Body of pancreas (tissue), 4 donors: ENCODE measurements around the gene USP17L22. TPM values are rescaled to one million over a fixed set of nuclear protein-coding genes. Genes with fewer than 3 reads are reported as not detected.
"Not testable (repeated sequence)": the region's sequence is repeated elsewhere in the genome, so short reads cannot be mapped to it uniquely, and the experiment has no call there.

Source experiments
- ATAC-seq: fragments of 150-250 bp; one replicate; pipeline ENCODE4 v1.9.1; 2016
- DNase-seq, 4 donors: peaks; one replicate each; pipeline ENCODE4 v3.0.0-alpha.2; 2019
- H3K27ac ChIP-seq, 4 donors: fragments of 200-600 bp; sonication (generic); 1 replicate in 3 of 4; 2 replicates in 1 of 4; pipeline versions ENCODE4 v1.5.1 to v1.6.1; 2016 to 2019; ENCODE audit warnings: mild to moderate bottlenecking in 1 of 4, mixed read lengths in 1 of 4, moderate library complexity in 1 of 4
- H3K27me3 ChIP-seq, 2 donors: fragments of 200-600 bp; sonication (generic); one replicate each; pipeline ENCODE4 v1.6.0; 2016; ENCODE audit warnings: mild to moderate bottlenecking in 1 of 2
- H3K36me3 ChIP-seq, 2 donors: fragments of 200-600 bp; sonication (generic); replicated peaks in 1 of 2; 2 replicates each; pipeline ENCODE4 v1.5.1; 2016; ENCODE audit warnings: low read depth in 2 of 2; ENCODE audit not compliant: insufficient read depth in 1 of 2
- H3K4me1 ChIP-seq: fragments of 200-600 bp; sonication (generic); one replicate; pipeline ENCODE4 v1.6.0; 2016
- H3K4me3 ChIP-seq, 2 donors: fragments of 200-600 bp; sonication (generic); 1 replicate in 1 of 2; 2 replicates in 1 of 2; pipeline ENCODE4 v1.5.1; 2016 to 2019
- H3K9me3 ChIP-seq, 3 donors: fragments of 200-600 bp; sonication (generic); 1 replicate in 2 of 3; 2 replicates in 1 of 3; pipeline ENCODE4 v1.5.1; 2016
- WGBS, 2 donors: methylation state at CpG; one replicate each; pipeline ENCODE4 v1.1.5; 2017; 5-methylcytosine and 5-hydroxymethylcytosine counted together
- intact Hi-C: fragments of 100-400 bp; cut with DNase I; formaldehyde crosslinking; loops from one replicate; pipeline ENCODE4 v1.15.1; 2023
- total RNA-seq, 2 donors: library from RNA; depleted of rRNA; stranded (reverse); fragments of >200 nt; gene quantifications; one replicate each; pipeline ENCODE4 v1.1.0, GENCODE V29; 2016

The USP17L22 gene
- total RNA-seq, 2 donors from 2014 or later = not detected

GRCh38 chr4:9271719-9272118, 4.3 kb downstream of the USP17L22 start:
- H3K4me1 ChIP-seq, H3K27ac ChIP-seq, H3K27me3 ChIP-seq, H3K4me3 ChIP-seq, intact Hi-C loops, H3K36me3 ChIP-seq, ATAC-seq, H3K9me3 ChIP-seq: not testable (repeated sequence)
- peak; percentile 26 to 48 (median 36) for DNase-seq
- 72 to 77% methylated on average over 8 of the region's 10 CpGs for WGBS, 2 donors

Other genes starting within 250 kb of the USP17L22 start
- gene FAM90A26, start 97.2 kb upstream of the USP17L22 start, total RNA-seq = not detected
- gene USP17L10, start 57.0 kb upstream of the USP17L22 start, total RNA-seq = not detected
- not detected for gene USP17L11, start 52.2 kb upstream of the USP17L22 start, total RNA-seq
- gene USP17L12, start 47.5 kb upstream of the USP17L22 start, total RNA-seq = not detected
- not detected for gene USP17L13, start 42.7 kb upstream of the USP17L22 start, total RNA-seq
- not detected for gene USP17L15, start 33.2 kb upstream of the USP17L22 start, total RNA-seq
- not detected for gene USP17L17, start 23.7 kb upstream of the USP17L22 start, total RNA-seq
- gene USP17L18, start 19.0 kb upstream of the USP17L22 start, total RNA-seq = not detected
- not detected for gene USP17L19, start 14.2 kb upstream of the USP17L22 start, total RNA-seq
- not detected for gene USP17L20, start 9.5 kb upstream of the USP17L22 start, total RNA-seq
- gene USP17L21, start 4.7 kb upstream of the USP17L22 start, total RNA-seq = not detected
- gene USP17L24, start 57.5 kb downstream of the USP17L22 start, total RNA-seq = not detected
- not detected for gene USP17L25, start 62.3 kb downstream of the USP17L22 start, total RNA-seq
- gene USP17L26, start 67.0 kb downstream of the USP17L22 start, total RNA-seq = not detected
- not detected for gene USP17L5, start 71.8 kb downstream of the USP17L22 start, total RNA-seq
- not detected for gene USP17L27, start 76.5 kb downstream of the USP17L22 start, total RNA-seq
- gene USP17L28, start 81.3 kb downstream of the USP17L22 start, total RNA-seq = not detected
- gene USP17L29, start 86.0 kb downstream of the USP17L22 start, total RNA-seq = not detected
- gene USP17L30, start 95.5 kb downstream of the USP17L22 start, total RNA-seq = not detected
- gene DEFB131A, start 176.8 kb downstream of the USP17L22 start, total RNA-seq = not detected